ENCODE results near the gene KRTAP10-12.

DNA sequence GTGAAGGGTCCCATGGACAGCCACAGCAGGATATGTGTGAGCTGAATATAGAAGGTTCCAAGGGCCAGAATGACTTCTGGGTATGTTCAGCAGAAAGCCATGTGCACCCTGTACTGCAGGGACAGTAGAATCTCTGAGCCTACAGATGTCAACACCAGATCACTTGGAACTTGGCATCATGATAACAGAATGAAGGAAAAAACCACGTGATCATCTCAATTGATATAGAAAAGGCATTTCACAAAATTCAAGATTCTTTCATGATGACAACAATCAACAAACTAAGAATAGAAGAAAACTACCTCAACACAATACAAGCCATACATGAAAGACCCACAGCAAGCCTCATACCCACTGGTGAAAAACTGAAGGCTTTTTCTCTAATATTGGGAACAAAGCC lies 29.4 kb upstream of the KRTAP10-12 start:
- TF ChIP-seq CTCF (IDR thresholded peaks at IDR 0.05; ENCODE audit: poor library complexity): no peak
- no peak for TF ChIP-seq EZH2phosphoT487 (IDR thresholded peaks at IDR 0.05; ENCODE audit: low read depth, severe bottlenecking, unreplicated experiment)
